Mucosa of descending colon (tissue), 3 donors: ENCODE results near the gene ZNF839. TPM values are rescaled to one million over a fixed set of nuclear protein-coding genes. Genes with fewer than 3 reads are reported as not detected.
A peak's percentile ranks its signal among the peaks of the same experiment; 100 is the strongest.
"Not testable (repeated sequence)": the region's sequence is repeated elsewhere in the genome, so short reads cannot be mapped to it uniquely, and the experiment has no call there.

ENCODE experiments used
- ATAC-seq: fragments of 200-7000 bp; cut with Tn5 transposase; one replicate; pipeline ENCODE4 v1.9.1; 2020; ENCODE audit warnings: mild to moderate bottlenecking, moderate library complexity
- DNase-seq, 3 donors: peaks; one replicate each; pipeline ENCODE4 v3.0.0-alpha.2; 2020
- H3K36me3 ChIP-seq: fragments of 200-600 bp; one replicate; pipeline ENCODE4 v1.8.0; 2021; ENCODE audit warnings: low read depth, mild to moderate bottlenecking
- H3K4me1 ChIP-seq: fragments of 200-600 bp; one replicate; pipeline ENCODE4 v1.8.0; 2021; ENCODE audit warnings: low read depth, mild to moderate bottlenecking
- H3K4me3 ChIP-seq: fragments of 200-600 bp; one replicate; pipeline ENCODE4 v1.8.0; 2021; ENCODE audit warnings: mild to moderate bottlenecking
- H3K9me3 ChIP-seq: fragments of 200-600 bp; one replicate; pipeline ENCODE4 v1.8.0; 2021; ENCODE audit warnings: mild to moderate bottlenecking
- CTCF ChIP-seq: fragments of 200-600 bp; IDR thresholded peaks from one replicate; pipeline ENCODE4 v1.8.0; 2022; ENCODE audit warnings: antibody characterized with exemption, mild to moderate bottlenecking
- intact Hi-C, 2 donors: fragments of 100-400 bp; cut with DNase I in 1 of 2; cut with micrococcal nuclease in 1 of 2; formaldehyde crosslinking; loops; one replicate each; pipeline versions ENCODE4 v1.11.0 to v1.11.1; 2022; cut with DNase I, micrococcal nuclease
- total RNA-seq, 3 donors: library from RNA; stranded (reverse); fragmentation: NEBNext Ultra II Directional in 2 of 3; extraction: Animal tissue kit (Norgen Biotek cat#: 25700) in 2 of 3; gene quantifications; one replicate each; pipeline versions ENCODE4 v1.2.1 to v1.2.4, GENCODE V29; 2021 to 2023
- donor health status: DM: no; HTN: no; CAD: no; lungs with moderate emphysema.
- donor health status: DM: no; HTN: no; CAD: no.
- donor health status: DM: no; HTN: yes; CAD: no.

ZNF839 gene
- total RNA-seq, 3 donors from 2014 or later: 9.5 to 12.4 (median 9.7) TPM

GRCh38 chr14:102297436-102298170, 21.9 kb upstream of the ZNF839 start:
- DNase-seq (no peak), ATAC-seq (no peak)
- H3K4me3 ChIP-seq: no peak overlapping the region
- no peak for TF ChIP-seq CTCF
- peaks cover 4% of the 10 kb centered on the region for H3K4me1 ChIP-seq
- intact Hi-C loops: no loop called here
- H3K9me3 ChIP-seq: no peaks in the 10 kb centered on the region
- H3K36me3 ChIP-seq: no peaks in the 10 kb centered on the region

GRCh38 chr14:102298303-102299070, 21.1 kb upstream of the ZNF839 start:
- H3K36me3 ChIP-seq, intact Hi-C loops, H3K4me3 ChIP-seq, H3K9me3 ChIP-seq, ATAC-seq, DNase-seq, H3K4me1 ChIP-seq: not testable (repeated sequence)

GRCh38 chr14:102303664-102304063, 15.9 kb upstream of the ZNF839 start:
- no peaks in the 10 kb centered on the region for H3K36me3 ChIP-seq
- peaks cover 6% of the 10 kb centered on the region for H3K4me1 ChIP-seq
- intact Hi-C loops: no loop called here
- no peak overlapping the region for H3K4me3 ChIP-seq
- DNase-seq (no peak), ATAC-seq (no peak)
- no peaks in the 10 kb centered on the region for H3K9me3 ChIP-seq
- no peak for TF ChIP-seq CTCF

- Histone ChIP-seq H3K4me3 (peak within 1 kb of the TSS; percentile 54), H3K9me3 (no peaks in the 10 kb centered on the region), H3K36me3 (no peaks in the 10 kb centered on the region), H3K4me1 (peaks cover 6% of the 10 kb centered on the region)
- ATAC-seq (peak; percentile 98), DNase-seq (peak; percentile 96 to 99 (median 96))
- TF ChIP-seq CTCF: no peak
- intact Hi-C loops: no loop called here
These were observed 14.7 kb upstream of the ZNF839 start, which contains the start of gene MOK for GRCh38 chr14:102304611-102305506. Gene MOK, minus strand, starts transcription at chr14:102305164. Its CDS starts 196 bp downstream, at chr14:102304968.

- H3K4me3 ChIP-seq: no peak overlapping the region
- intact Hi-C loops: loop anchor here (5.0 to 10.0 kb wide), 2 partner anchors 77 to 80 kb away; no protein-coding TSS in a partner anchor
- H3K4me1 ChIP-seq: peaks cover 17% of the 10 kb centered on the region
- peak; percentile 88 to 90 (median 89) for DNase-seq
- no peaks in the 10 kb centered on the region for H3K9me3 ChIP-seq
- no peaks in the 10 kb centered on the region for H3K36me3 ChIP-seq
- peak; percentile 96 for TF ChIP-seq CTCF
- peak; percentile 80 for ATAC-seq
These were observed 5.1 kb upstream of the ZNF839 start for GRCh38 chr14:102314242-102315011.
